K562 (cell line): ENCODE measurements around the gene RERE. TPM values are rescaled to one million over a fixed set of nuclear protein-coding genes. Genes with fewer than 3 reads are reported as not detected.

ENCODE experiments used
- ATAC-seq: fragments of 200-7000 bp; cut with Tn5 transposase; 3 replicates; pipeline ENCODE4 v1.9.1; 2020; ENCODE audit warnings: moderate library complexity
- BruUV-seq: library from RNA; stranded (reverse); fragments of 400-500 nt; replicated peaks from 2 replicates; lab custom pipeline; 2021; lab: Mats Ljungman, UMichigan
- CTCF ChIA-PET: fragments of 300-600 bp; formaldehyde crosslinking; extraction: SDS; loops from one replicate; lab custom pipeline; 2021; ENCODE audit warnings: low intra/inter-chr PET ratio; lab: Yijun Ruan, JAX
- POLR2A ChIA-PET: fragments of 300-600, 350-650 bp; sonication (Branson Sonifier 250); formaldehyde crosslinking; extraction: SDS; loops from one replicate; lab custom pipeline; 2021; ENCODE audit warnings: antibody characterized with exemption, inconsistent platforms; lab: Yijun Ruan, JAX
- DNase-seq, 4 experiments: peaks; one replicate each; pipeline versions ENCODE4 v3.0.0 to v3.0.0-alpha.2; 2011 to 2018; ENCODE audit warnings: low spot score in 3 of 4, mixed read lengths in 3 of 4; ENCODE audit errors: extremely low read depth in 1 of 4
- FAIRE-seq: peaks from 2 replicates; lab custom pipeline; 2011; peaks lifted over from hg19 to GRCh38; lab: Jason Lieb, UNC
- H2AFZ ChIP-seq: 2 replicates; pipeline ENCODE4 v1.6.0; 2011; ENCODE audit warnings: low read depth, low read length, control low read depth, inconsistent platforms
- H3K27ac ChIP-seq: fragments of 200-600 bp; 3 replicates; pipeline ENCODE4 v1.8.0; 2011; ENCODE audit warnings: low read depth, mild to moderate bottlenecking, control low read depth, inconsistent platforms, low read length, moderate library complexity, mixed read lengths; ENCODE audit errors: extremely low read depth
- H3K27me3 ChIP-seq, 2 experiments: fragments of 300-600 bp in 1 of 2; 2 replicates in 1 of 2; 3 replicates in 1 of 2; pipeline versions ENCODE4 v1.6.0 to v1.8.0; 2011; ENCODE audit warnings: inconsistent platforms in 2 of 2, low read length in 2 of 2, mild to moderate bottlenecking in 1 of 2, mixed read lengths in 1 of 2, moderate library complexity in 1 of 2; ENCODE audit not compliant: control insufficient read depth in 2 of 2, insufficient read depth in 2 of 2
- H3K36me3 ChIP-seq: fragments of 300-600 bp; 3 replicates; pipeline ENCODE4 v1.8.0; 2011; ENCODE audit warnings: mild to moderate bottlenecking, low read length, inconsistent platforms; ENCODE audit not compliant: control insufficient read depth, insufficient read depth
- H3K4me1 ChIP-seq, 2 experiments: fragments of 200-600 bp in 1 of 2; replicated peaks in 1 of 2; 2 replicates in 1 of 2; 3 replicates in 1 of 2; pipeline versions ENCODE4 v1.5.1 to v1.8.0; 2011; ENCODE audit warnings: inconsistent platforms in 2 of 2, low read length in 2 of 2, mild to moderate bottlenecking in 1 of 2, mixed read lengths in 1 of 2, moderate library complexity in 1 of 2; ENCODE audit not compliant: control insufficient read depth in 2 of 2, insufficient read depth in 2 of 2
- H3K4me2 ChIP-seq: 2 replicates; pipeline ENCODE4 v1.6.1; 2011; ENCODE audit warnings: low read length, control low read depth, inconsistent platforms, mixed read lengths; ENCODE audit not compliant: insufficient read depth
- H3K4me3 ChIP-seq: fragments of 200-600 bp; sonication (generic), shearing (Covaris generic); 2 replicates; pipeline ENCODE4 v1.5.1; 2016; ENCODE audit warnings: control low read depth, inconsistent platforms
- H3K79me2 ChIP-seq: fragments of 200-600 bp; 3 replicates; pipeline ENCODE4 v1.8.0; 2011; ENCODE audit warnings: low read length, inconsistent platforms; ENCODE audit not compliant: control insufficient read depth, insufficient read depth
- H3K9ac ChIP-seq, 2 experiments: 2 replicates each; pipeline versions ENCODE4 v1.6.0 to v1.6.1; 2011; ENCODE audit warnings: low read depth in 2 of 2, low read length in 2 of 2, control low read depth in 1 of 2, inconsistent platforms in 1 of 2, mild to moderate bottlenecking in 1 of 2, mixed read lengths in 1 of 2; ENCODE audit not compliant: insufficient read depth in 1 of 2
- H3K9me1 ChIP-seq: one replicate; pipeline ENCODE4 v1.6.0; 2011; ENCODE audit warnings: inconsistent platforms, mild to moderate bottlenecking, low read length, moderate library complexity; ENCODE audit not compliant: control insufficient read depth, insufficient read depth
- H3K9me3 ChIP-seq: replicated peaks from 2 replicates; pipeline ENCODE4 v1.5.1; 2011; ENCODE audit warnings: low read depth, low read length, inconsistent platforms; ENCODE audit not compliant: control insufficient read depth, insufficient read depth
- H4K20me1 ChIP-seq: replicated peaks from 2 replicates; pipeline ENCODE4 v1.6.1; 2011; ENCODE audit warnings: low read length, inconsistent platforms, mixed read lengths; ENCODE audit not compliant: control insufficient read depth, insufficient read depth
- DIDO1 ChIP-seq: fragments of 450-650 bp; IDR thresholded peaks from 2 replicates; pipeline ENCODE4 v1.6.1; 2016; ENCODE audit warnings: low read depth, missing biosample characterization, missing genetic modification characterization
- ELF4 ChIP-seq: fragments of 450-650 bp; formaldehyde crosslinking; IDR thresholded peaks from 2 replicates; pipeline ENCODE4 v1.4.0; 2022; ENCODE audit warnings: missing genetic modification characterization
- FOSL1 ChIP-seq: fragments of 200-800 bp; sonication (Bioruptor generic); conservative IDR thresholded peaks from 2 replicates; pipeline ENCODE4 v1.6.1; 2016; ENCODE audit warnings: missing genetic modification characterization, missing compliant biosample characterization
- IFI16 ChIP-seq: fragments of 250-450 bp; sonication (Bioruptor Pico); IDR thresholded peaks from 2 replicates; pipeline ENCODE4 v2.1.2; 2022; ENCODE audit warnings: mild to moderate bottlenecking, inconsistent platforms
- NCOA1 ChIP-seq: fragments of 450-650 bp; IDR thresholded peaks from 2 replicates; pipeline ENCODE4 v1.6.1; 2016; ENCODE audit warnings: low read depth
- PURB ChIP-seq: sonication (generic); formaldehyde crosslinking; IDR thresholded peaks from 2 replicates; pipeline ENCODE4 v1.9.0; 2021; ENCODE audit warnings: low read depth, mild to moderate bottlenecking, missing genetic modification reagents
- STAG1 ChIP-seq: sonication (generic); formaldehyde crosslinking; IDR thresholded peaks from 2 replicates; pipeline ENCODE4 v1.5.0; 2020; ENCODE audit warnings: missing genetic modification reagents, borderline replicate concordance
- TEAD1 ChIP-seq, 2 experiments: fragments of 450-650 bp in 1 of 2; sonication (generic) in 1 of 2; formaldehyde crosslinking; IDR thresholded peaks; 2 replicates each; pipeline versions ENCODE4 v1.4.0 to v1.8.0; 2020 to 2022; ENCODE audit warnings: mild to moderate bottlenecking in 2 of 2, missing genetic modification reagents in 1 of 2
- ZBTB17 ChIP-seq: fragments of 450-650 bp; formaldehyde crosslinking; IDR thresholded peaks from 2 replicates; pipeline ENCODE4 v1.4.0; 2020; ENCODE audit warnings: mild to moderate bottlenecking
- ZFP1 ChIP-seq: fragments of 450-650 bp; formaldehyde crosslinking; IDR thresholded peaks from 2 replicates; pipeline ENCODE4 v1.4.0; 2020; ENCODE audit warnings: mild to moderate bottlenecking, mixed read lengths
- ZNF384 ChIP-seq: IDR thresholded peaks from 2 replicates; pipeline ENCODE4 v1.6.1; 2012; ENCODE audit warnings: low read depth, low read length, improper control_type of control experiment
- ZNF408 ChIP-seq: fragments of 250-450 bp; sonication (Bioruptor Pico); IDR thresholded peaks from 2 replicates; pipeline ENCODE4 v1.4.0; 2020; ENCODE audit warnings: low read depth, mild to moderate bottlenecking, moderate library complexity
- WGBS: fragments of 100-300 bp; shearing (Covaris generic); methylation state at CpG from one replicate; pipeline ENCODE4 v1.1.6; 2016; ENCODE audit warnings: low coverage, mixed read lengths; ENCODE audit not compliant: insufficient coverage; ENCODE audit errors: missing lambda C conversion rate; 5-methylcytosine and 5-hydroxymethylcytosine counted together
- in situ Hi-C: fragments of 300-500 bp; cut with MboI; formaldehyde crosslinking; loops from 4 replicates; pipeline ENCODE4 v1.15.0; 2018; ENCODE audit warnings: inconsistent platforms, mixed read lengths
- intact Hi-C: fragments of 100-400 bp; cut with micrococcal nuclease; formaldehyde crosslinking; loops from 2 replicates; pipeline ENCODE4 v1.14.2; 2022
- polyA plus RNA-seq, 8 experiments: library from polyadenylated mRNA; depleted of rRNA in 4 of 8; stranded (reverse) in 5 of 8; unstranded in 3 of 8; fragments of >200 nt; fragmentation: Nextera tagmentation in 2 of 8; fragmentation: Illumina TruSeq in 1 of 8; extraction: Ambion mirVana in 2 of 8; extraction: Trizol in 1 of 8; gene quantifications; 2 replicates each; pipeline versions ENCODE4 v1.2.1 to v1.2.3, GENCODE V29; 2011 to 2014; ENCODE audit warnings: inconsistent platforms in 1 of 8, missing spikeins in 1 of 8
- total RNA-seq, 7 experiments: library from RNA; depleted of rRNA in 6 of 7; stranded (reverse); fragments of >200 nt in 6 of 7; fragmentation: Illumina TruSeq in 2 of 7; extraction: Trizol in 2 of 7; gene quantifications; 2 replicates each; pipeline versions ENCODE4 v1.2.1 to v1.2.3, GENCODE V29; 2011 to 2021; ENCODE audit warnings: low replicate concordance in 1 of 7
- TF ChIP-seq, protein P1 (sequence below): sonication (generic); IDR thresholded peaks from 2 replicates; pipeline ENCODE4 v1.6.1; 2016
- TF ChIP-seq, protein P2 (sequence below): sonication (generic); formaldehyde crosslinking; IDR thresholded peaks from 2 replicates; pipeline ENCODE4 v1.4.0; 2020; ENCODE audit warnings: mild to moderate bottlenecking, missing genetic modification reagents
- TF ChIP-seq, protein P3 (sequence below): fragments of 250-450 bp; sonication (Bioruptor Pico); IDR thresholded peaks from 2 replicates; pipeline ENCODE4 v1.8.0; 2022; ENCODE audit warnings: moderate library complexity, mild to moderate bottlenecking, inconsistent platforms
- TF ChIP-seq, protein P4 (sequence below): fragments of 250-450 bp; sonication (Bioruptor Pico); IDR thresholded peaks from 2 replicates; pipeline ENCODE4 v1.8.0; 2021; ENCODE audit warnings: mild to moderate bottlenecking, moderate library complexity

Gene RERE
- total and polyA plus RNA-seq, 9 of the 15 experiments (the other 6 are each of a cell fraction or from before 2014, with no cell fraction given): 3.0 to 51.5 (median 13.4) TPM

GRCh38 chr1:8409606-8410005 is 407.8 kb downstream of the RERE start:
- WGBS: 24% methylated on average over 3 of the region's 3 CpGs
- H3K4me3 ChIP-seq: no peak overlapping the region
- H3K4me2 ChIP-seq: peak overlapping the region; percentile 22; the same call in 1 of the 2 replicates
- BruUV-seq: no TSS peak
- peaks cover 16% of the 10 kb centered on the region; the same call in 1 of the 3 replicates for H3K79me2 ChIP-seq
- ChIA-PET CTCF (interaction anchor here (1.7 kb wide), 1 partner anchor 262 kb away, joined by 4 read pairs; no protein-coding TSS in a partner anchor), POLR2A (interaction anchor here (0.6 to 2.1 kb wide), 8 partner anchors 8 to 1108 kb away, joined by 3 to 13 read pairs (median 4); no protein-coding TSS in a partner anchor)
- H4K20me1 ChIP-seq: peaks cover 14% of the 10 kb centered on the region; the same call in 1 of the 2 replicates
- peak overlapping the region; percentile 6; the same call in 1 of the 2 replicates for H2AFZ ChIP-seq
- H3K27me3 ChIP-seq: no peaks in the 10 kb centered on the region
- H3K27ac ChIP-seq: peak overlapping the region; percentile 30; the same call in 2 of the 3 replicates
- in situ Hi-C loops: no loop called here
- intact Hi-C loops: loop anchor here (1.0 kb wide), 1 partner anchor 30 kb away; no protein-coding TSS in a partner anchor
- no peak overlapping the region for H3K9ac ChIP-seq
- DNase-seq (no peak), FAIRE-seq (no peak), ATAC-seq (peak; percentile 34)
- peaks cover 3 to 21% of the 10 kb centered on the region in 2 experiments; a peak in 4 of 5 replicates for H3K4me1 ChIP-seq
- H3K9me3 ChIP-seq: no peaks in the 10 kb centered on the region
- peaks cover 16% of the 10 kb centered on the region; the same call in 2 of the 3 replicates for H3K36me3 ChIP-seq
- peaks cover 3% of the 10 kb centered on the region for H3K9me1 ChIP-seq
- TF ChIP-seq ZFP1 (CRISPR knock-in tag) (no peak), FOSL1 (tag) (no peak), NCOA1 (no peak), IFI16 (CRISPR knock-in tag) (no peak), ZNF408 (CRISPR knock-in tag) (no peak), DIDO1 (tag) (no peak), ZNF384 (0 out of 2 replicates have a peak, but pooled peaks have one; percentile 8), ELF4 (CRISPR knock-in tag) (no peak), TEAD1 (CRISPR knock-in tag; IDR thresholded peaks at IDR 0.05) (0 out of 4 replicates have a peak, but pooled peaks of 1 of the 2 experiments have one; percentile 28), PURB (CRISPR knock-in tag) (no peak), ZBTB17 (0 out of 2 replicates have a peak, but pooled peaks have one; percentile 41), STAG1 (CRISPR knock-in tag) (no peak)
- TF ChIP-seq, protein P1, sequence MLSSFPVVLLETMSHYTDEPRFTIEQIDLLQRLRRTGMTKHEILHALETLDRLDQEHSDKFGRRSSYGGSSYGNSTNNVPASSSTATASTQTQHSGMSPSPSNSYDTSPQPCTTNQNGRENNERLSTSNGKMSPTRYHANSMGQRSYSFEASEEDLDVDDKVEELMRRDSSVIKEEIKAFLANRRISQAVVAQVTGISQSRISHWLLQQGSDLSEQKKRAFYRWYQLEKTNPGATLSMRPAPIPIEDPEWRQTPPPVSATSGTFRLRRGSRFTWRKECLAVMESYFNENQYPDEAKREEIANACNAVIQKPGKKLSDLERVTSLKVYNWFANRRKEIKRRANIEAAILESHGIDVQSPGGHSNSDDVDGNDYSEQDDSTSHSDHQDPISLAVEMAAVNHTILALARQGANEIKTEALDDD: no peak
- TF ChIP-seq, protein P2, sequence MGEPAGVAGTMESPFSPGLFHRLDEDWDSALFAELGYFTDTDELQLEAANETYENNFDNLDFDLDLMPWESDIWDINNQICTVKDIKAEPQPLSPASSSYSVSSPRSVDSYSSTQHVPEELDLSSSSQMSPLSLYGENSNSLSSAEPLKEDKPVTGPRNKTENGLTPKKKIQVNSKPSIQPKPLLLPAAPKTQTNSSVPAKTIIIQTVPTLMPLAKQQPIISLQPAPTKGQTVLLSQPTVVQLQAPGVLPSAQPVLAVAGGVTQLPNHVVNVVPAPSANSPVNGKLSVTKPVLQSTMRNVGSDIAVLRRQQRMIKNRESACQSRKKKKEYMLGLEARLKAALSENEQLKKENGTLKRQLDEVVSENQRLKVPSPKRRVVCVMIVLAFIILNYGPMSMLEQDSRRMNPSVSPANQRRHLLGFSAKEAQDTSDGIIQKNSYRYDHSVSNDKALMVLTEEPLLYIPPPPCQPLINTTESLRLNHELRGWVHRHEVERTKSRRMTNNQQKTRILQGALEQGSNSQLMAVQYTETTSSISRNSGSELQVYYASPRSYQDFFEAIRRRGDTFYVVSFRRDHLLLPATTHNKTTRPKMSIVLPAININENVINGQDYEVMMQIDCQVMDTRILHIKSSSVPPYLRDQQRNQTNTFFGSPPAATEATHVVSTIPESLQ: no peak
- TF ChIP-seq, protein P3, sequence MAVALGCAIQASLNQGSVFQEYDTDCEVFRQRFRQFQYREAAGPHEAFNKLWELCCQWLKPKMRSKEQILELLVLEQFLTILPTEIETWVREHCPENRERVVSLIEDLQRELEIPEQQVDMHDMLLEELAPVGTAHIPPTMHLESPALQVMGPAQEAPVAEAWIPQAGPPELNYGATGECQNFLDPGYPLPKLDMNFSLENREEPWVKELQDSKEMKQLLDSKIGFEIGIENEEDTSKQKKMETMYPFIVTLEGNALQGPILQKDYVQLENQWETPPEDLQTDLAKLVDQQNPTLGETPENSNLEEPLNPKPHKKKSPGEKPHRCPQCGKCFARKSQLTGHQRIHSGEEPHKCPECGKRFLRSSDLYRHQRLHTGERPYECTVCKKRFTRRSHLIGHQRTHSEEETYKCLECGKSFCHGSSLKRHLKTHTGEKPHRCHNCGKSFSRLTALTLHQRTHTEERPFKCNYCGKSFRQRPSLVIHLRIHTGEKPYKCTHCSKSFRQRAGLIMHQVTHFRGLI (CRISPR knock-in tag): no peak
- TF ChIP-seq, protein P4, sequence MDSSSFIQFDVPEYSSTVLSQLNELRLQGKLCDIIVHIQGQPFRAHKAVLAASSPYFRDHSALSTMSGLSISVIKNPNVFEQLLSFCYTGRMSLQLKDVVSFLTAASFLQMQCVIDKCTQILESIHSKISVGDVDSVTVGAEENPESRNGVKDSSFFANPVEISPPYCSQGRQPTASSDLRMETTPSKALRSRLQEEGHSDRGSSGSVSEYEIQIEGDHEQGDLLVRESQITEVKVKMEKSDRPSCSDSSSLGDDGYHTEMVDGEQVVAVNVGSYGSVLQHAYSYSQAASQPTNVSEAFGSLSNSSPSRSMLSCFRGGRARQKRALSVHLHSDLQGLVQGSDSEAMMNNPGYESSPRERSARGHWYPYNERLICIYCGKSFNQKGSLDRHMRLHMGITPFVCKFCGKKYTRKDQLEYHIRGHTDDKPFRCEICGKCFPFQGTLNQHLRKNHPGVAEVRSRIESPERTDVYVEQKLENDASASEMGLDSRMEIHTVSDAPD (CRISPR knock-in tag): no peak
